AG09309 (cell line): Measurements from ENCODE around the gene CD2AP.
"Not testable (repeated sequence)": the region's sequence is repeated elsewhere in the genome, so short reads cannot be mapped to it uniquely, and the experiment has no call there.

ENCODE experiments used
- DNase-seq: peaks from one replicate; pipeline ENCODE4 v3.0.0-alpha.2; 2010; ENCODE audit warnings: low read depth
- H3K4me3 ChIP-seq: 2 replicates; pipeline ENCODE4 v1.5.1; 2011; ENCODE audit warnings: mild to moderate bottlenecking, low read depth, low read length, moderate library complexity; ENCODE audit not compliant: control insufficient read depth
- CTCF ChIP-seq: IDR thresholded peaks from 2 replicates; pipeline ENCODE4 v1.5.1; 2011; ENCODE audit warnings: mild to moderate bottlenecking, low read depth, low read length, inconsistent platforms; ENCODE audit not compliant: insufficient read depth, control insufficient read depth; ENCODE audit errors: missing control alignments

CD2AP gene

DNA sequence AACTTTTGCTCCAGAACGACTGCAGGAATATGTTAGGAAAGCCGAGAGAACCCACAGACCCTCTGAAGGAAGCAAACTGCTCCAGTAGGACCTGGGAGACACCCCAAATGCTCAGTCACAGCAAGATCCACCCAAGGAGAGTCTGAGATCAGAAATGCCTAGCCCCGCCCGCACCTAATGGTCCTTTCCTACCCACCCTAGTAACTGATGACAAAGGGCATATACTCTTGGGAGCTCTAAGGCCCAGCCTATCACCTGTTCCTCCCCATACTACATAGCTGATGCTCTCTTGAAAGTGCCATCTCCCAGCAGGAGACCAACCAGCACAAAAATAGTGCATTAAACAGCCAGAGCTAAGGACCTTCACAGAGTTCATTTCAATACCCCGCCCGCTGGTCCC, 67.6 kb downstream of the CD2AP start:
- H3K4me3 ChIP-seq, result no peak overlapping the region
- no peak for DNase-seq
- no peak for TF ChIP-seq CTCF

- no peak overlapping the region for H3K4me3 ChIP-seq
- DNase-seq, result no peak
- TF ChIP-seq CTCF, result no peak
Measured at GRCh38 chr6:47551670-47552069, 74.1 kb downstream of the CD2AP start.

- no peak overlapping the region for H3K4me3 ChIP-seq
- TF ChIP-seq CTCF, result no peak
- DNase-seq, result no peak
Measured at GRCh38 chr6:47552319-47552718, 74.7 kb downstream of the CD2AP start.

DNA sequence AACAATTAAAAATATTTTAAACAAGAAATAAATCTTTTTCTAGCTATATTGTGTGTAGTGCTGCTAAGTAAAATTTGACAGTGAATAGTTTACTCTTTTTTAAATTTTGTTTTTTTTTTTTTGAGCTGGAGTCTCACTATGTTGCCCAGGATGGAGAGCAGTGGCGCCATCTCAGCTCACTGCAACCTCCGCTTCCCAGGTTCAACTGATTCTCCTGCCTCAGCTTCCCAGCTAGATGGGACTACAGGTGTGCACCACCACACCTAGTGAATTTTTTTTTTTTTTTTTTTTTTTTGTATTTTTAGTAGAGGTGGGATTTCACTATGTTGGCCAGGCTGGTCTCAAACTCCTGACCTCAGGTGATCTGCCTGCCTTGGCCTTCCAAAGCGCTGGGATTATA, 75.7 kb downstream of the CD2AP start:
- DNase-seq, H3K4me3 ChIP-seq: not testable (repeated sequence)

- H3K4me3 ChIP-seq, DNase-seq: not testable (repeated sequence)
Measured at GRCh38 chr6:47556459-47556858, 78.9 kb downstream of the CD2AP start.

DNA sequence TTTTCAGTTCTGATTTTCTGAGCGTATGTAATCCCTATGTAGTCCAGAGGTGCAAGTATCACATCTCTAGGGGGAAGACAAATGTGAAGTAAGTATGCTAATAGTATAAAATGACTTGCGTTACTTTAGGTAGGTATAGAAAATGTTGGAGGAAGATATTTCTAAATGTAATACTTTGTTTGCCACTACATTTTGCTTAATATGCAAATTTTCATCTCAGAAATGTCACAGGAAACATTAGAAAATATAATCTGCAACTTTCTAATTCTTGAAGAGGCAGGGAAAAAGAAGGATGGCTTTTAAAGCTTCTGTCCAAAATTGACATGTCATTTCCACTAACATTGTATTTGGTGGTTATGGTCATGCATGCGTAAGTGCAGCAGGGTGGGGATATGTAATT, 85.6 kb downstream of the CD2AP start:
- no peak for TF ChIP-seq CTCF
- no peak overlapping the region for H3K4me3 ChIP-seq
- DNase-seq, result no peak

GRCh38 chr6:47566602-47567001, 89.0 kb downstream of the CD2AP start:
- DNase-seq, result not testable (repeated sequence)

DNA sequence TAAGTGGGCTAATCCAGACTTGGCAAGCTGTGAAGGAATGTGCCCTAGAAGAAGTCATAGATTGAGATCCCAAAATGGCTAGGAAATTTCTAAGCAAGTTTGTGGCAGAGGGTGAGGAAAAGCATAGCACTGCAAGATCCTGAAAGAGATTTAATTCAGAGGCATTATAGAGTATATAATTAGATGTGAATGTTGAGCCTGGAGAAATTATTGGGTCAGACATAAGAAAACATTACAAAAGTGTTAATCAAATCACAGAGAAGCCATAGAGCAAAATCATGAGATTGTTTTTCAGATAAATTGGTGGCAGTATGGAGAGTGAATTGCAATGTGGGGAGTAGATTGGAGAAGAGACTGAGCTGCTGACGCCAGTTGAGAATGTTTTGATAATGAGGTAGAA, 90.0 kb downstream of the CD2AP start:
- H3K4me3 ChIP-seq, result no peak overlapping the region
- no peak for TF ChIP-seq CTCF
- no peak for DNase-seq

More at GRCh38 chr6:47566602-47567001, 89.0 kb downstream of the CD2AP start:
- H3K4me3 ChIP-seq, result not testable (repeated sequence)
